GM18502 (cell line): Measurements from ENCODE around the gene PCDHGA7.
"Not testable (repeated sequence)": the region's sequence is repeated elsewhere in the genome, so short reads cannot be mapped to it uniquely, and the experiment has no call there.

Experiments
- ATAC-seq: cut with Tn5 transposase; IDR thresholded peaks from one replicate; pipeline ENCODE4 v1.9.1; 2021; ENCODE audit warnings: mild to moderate bottlenecking; ENCODE audit not compliant: unreplicated experiment, poor library complexity

Gene PCDHGA7

DNA sequence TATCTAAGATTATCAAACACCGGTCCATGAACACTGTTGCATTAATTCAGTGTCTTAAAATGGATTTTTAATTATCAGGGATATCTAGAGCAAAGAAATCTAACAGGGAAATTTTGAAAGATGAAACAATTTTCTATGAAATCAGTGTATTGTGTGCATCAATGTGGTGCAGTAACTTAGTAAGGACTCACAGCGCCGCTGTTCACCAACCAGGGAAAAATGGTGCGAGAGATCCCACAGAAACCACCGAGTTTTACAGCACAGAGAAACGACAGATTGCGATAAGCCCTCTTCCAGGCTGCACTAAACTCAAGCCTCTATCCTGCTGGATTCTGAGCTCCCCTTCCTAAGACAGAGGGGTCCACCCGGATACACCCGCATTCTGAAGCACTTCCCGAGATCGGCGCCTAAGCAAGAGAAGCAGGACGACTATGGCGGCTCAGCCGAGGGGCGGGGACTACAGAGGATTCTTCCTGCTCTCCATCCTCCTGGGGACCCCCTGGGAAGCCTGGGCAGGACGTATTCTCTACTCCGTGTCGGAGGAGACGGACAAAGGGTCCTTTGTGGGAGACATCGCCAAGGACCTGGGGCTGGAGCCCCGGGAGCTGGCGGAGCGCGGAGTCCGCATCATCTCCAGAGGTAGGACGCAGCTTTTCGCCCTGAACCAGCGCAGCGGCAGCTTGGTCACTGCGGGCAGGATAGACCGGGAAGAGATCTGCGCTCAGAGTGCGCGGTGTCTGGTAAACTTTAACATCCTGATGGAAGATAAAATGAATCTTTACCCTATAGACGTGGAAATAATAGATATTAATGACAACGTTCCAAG, at the start of gene PCDHGA7:
TSS of gene PCDHGA7 (plus strand) at position 274 of the 826 bp plus-strand sequence. CDS start at position 432, 158 bp downstream.
- ATAC-seq, result no peak

DNA sequence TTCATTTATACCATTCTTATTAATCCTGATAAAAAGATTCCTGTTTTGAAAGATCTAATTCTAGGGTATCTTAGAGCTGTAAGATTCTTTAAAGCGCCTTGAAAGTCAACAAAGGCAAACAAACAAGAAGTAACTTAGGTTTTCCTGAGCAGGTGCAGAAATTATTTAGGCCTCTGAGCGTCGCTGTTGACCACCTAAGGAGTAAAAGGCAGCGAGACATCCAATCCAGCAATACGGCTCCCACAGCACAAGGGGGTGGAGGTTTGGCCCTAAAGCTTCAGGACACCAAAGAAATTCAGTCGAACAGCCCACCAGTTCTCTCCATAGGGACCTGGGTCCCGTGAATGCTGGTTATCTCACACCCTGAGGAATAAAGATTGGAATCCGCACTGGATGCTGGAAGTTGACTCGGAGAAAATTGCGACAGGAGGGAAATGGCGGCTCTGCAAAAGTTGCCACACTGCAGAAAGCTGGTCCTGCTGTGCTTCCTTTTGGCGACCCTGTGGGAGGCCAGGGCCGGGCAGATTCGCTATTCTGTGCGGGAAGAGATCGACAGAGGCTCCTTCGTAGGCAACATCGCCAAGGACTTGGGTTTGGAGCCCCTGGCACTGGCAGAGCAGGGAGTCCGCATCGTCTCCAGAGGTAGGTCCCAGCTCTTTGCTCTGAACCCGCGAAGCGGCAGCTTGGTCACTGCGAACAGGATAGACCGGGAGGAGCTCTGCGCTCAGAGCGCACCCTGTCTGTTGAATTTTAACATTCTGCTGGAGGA, 43.8 kb upstream of the PCDHGA7 start, which contains the start of gene PCDHGA2:
TSS of gene PCDHGA2 (plus strand) at position 223 of the 769 bp plus-strand sequence.
- no peak for ATAC-seq

DNA sequence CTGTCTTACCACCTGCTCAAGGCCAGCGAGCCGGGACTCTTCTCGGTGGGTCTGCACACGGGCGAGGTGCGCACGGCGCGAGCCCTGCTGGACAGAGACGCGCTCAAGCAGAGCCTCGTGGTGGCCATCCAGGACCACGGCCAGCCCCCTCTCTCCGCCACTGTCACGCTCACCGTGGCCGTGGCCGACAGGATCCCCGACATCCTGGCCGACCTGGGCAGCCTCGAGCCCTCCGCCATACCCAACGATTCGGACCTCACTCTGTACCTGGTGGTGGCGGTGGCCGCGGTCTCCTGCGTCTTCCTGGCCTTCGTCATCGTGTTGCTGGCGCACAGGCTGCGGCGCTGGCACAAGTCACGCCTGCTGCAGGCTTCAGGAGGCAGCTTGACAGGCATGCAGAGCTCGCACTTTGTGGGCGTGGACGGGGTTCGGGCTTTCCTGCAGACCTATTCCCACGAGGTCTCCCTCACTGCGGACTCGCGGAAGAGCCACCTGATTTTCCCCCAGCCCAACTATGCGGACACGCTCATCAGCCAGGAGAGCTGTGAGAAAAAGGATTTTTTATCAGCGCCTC, 41.7 kb upstream of the PCDHGA7 start:
- not testable (repeated sequence) for ATAC-seq

- no peak for ATAC-seq
Measured at GRCh38 chr5:141342773-141343172, 39.8 kb upstream of the PCDHGA7 start.

- no peak for ATAC-seq
Measured at GRCh38 chr5:141343242-141343952, 39.1 kb upstream of the PCDHGA7 start, which contains the start of gene PCDHGA3. Gene PCDHGA3, plus strand, starts transcription at chr5:141343829. Its CDS starts 205 bp downstream, at chr5:141344034.

- ATAC-seq, result no peak
Measured at GRCh38 chr5:141343953-141344463, 38.5 kb upstream of the PCDHGA7 start.

- no peak for ATAC-seq
Measured at GRCh38 chr5:141345327-141345726, 37.2 kb upstream of the PCDHGA7 start.

- ATAC-seq, result not testable (repeated sequence)
Measured at GRCh38 chr5:141346017-141346416, 36.5 kb upstream of the PCDHGA7 start.

DNA sequence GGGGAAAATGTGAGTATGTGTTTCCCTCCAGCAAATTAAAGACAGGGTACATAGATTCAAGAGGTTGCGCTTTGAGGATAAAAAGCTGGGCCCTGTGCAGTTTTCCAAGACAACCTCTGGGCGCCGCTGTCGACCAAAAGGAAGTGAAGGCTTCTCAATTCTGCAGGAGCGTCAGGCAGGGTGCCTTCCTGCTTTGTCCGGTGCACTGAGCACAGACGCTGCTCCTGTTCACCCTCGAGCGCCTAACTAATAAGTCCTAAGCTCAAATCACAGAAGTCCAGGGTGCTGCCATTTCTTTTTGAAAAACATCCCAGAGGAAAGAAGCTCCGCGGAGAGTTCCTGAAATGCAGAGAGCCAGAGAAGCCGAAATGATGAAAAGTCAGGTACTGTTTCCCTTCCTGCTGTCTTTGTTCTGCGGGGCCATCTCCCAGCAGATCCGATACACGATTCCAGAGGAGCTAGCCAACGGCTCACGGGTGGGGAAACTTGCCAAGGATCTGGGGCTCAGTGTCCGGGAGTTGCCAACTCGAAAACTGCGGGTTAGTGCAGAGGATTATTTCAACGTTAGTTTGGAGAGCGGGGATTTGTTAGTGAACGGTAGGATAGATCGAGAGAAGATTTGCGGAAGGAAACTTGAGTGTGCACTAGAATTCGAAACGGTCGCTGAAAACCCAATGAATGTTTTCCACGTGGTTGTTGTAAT, 32.5 kb upstream of the PCDHGA7 start, which contains the start of gene PCDHGB1:
TSS of gene PCDHGB1 (plus strand) at position 183 of the 703 bp plus-strand sequence. CDS start at position 345, 162 bp downstream.
- ATAC-seq, result no peak

GRCh38 chr5:141351591-141351990, 31.0 kb upstream of the PCDHGA7 start:
- ATAC-seq, result no peak

DNA sequence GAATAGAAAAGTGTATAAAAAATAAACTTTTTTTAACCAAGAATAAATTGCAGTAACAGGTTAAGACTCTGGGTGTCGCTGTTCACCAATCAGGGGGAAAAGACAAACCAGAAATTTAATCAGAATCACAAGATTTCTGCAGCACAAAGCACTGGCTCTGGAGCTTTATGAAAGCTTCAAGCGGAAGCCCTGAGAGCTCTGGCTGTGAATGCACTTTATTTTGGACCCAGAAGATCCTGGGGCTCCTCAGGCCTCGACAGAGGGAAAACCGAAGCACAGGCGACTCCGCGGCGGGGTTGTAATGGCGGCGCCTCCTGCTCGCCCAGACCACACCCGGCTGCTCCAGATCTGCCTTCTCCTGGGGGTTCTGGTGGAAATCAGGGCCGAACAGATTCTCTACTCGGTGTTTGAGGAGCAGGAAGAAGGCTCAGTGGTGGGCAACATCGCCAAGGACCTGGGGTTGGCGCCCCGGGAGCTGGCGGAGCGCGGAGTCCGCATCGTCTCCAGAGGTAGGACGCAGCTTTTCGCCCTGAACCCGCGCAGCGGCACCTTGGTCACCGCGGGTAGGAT, 27.6 kb upstream of the PCDHGA7 start, which contains the start of gene PCDHGA4:
TSS of gene PCDHGA4 (plus strand) at position 122 of the 570 bp plus-strand sequence. CDS start at position 209, 87 bp downstream.
- no peak for ATAC-seq

- ATAC-seq, result no peak
Measured at GRCh38 chr5:141355641-141356040, 26.9 kb upstream of the PCDHGA7 start.

DNA sequence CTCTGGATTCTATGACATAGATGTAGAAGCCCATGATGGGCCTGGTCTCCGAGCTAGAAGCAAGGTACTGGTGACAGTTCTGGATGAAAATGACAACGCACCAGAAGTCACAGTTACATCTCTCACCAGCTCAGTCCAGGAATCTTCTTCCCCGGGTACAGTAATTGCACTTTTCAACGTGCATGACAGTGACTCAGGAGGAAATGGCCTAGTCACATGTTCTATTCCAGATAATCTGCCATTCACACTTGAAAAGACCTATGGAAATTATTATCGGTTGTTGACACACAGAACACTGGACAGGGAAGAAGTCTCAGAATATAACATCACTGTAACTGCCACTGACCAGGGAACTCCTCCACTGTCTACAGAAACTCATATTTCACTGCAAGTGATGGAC, 26.4 kb upstream of the PCDHGA7 start:
- ATAC-seq, result no peak

GRCh38 chr5:141356950-141357349, 25.6 kb upstream of the PCDHGA7 start:
- no peak for ATAC-seq

- ATAC-seq, result peak; percentile 47
Measured at GRCh38 chr5:141359790-141360426, 22.6 kb upstream of the PCDHGA7 start, which contains the start of gene PCDHGB2. Gene PCDHGB2, plus strand, starts transcription at chr5:141359994. Its CDS starts 142 bp downstream, at chr5:141360136.

GRCh38 chr5:141360685-141361084, 21.9 kb upstream of the PCDHGA7 start:
- no peak for ATAC-seq

- ATAC-seq, result no peak
Measured at GRCh38 chr5:141362719-141363118, 19.8 kb upstream of the PCDHGA7 start.
